HepG2 (cell line): ENCODE data around the gene NMT2. TPM values are rescaled to one million over a fixed set of nuclear protein-coding genes. Genes with fewer than 3 reads are reported as not detected.
A peak's percentile ranks its signal among the peaks of the same experiment; 100 is the strongest.

Source experiments
- HMG20A ChIP-seq: IDR thresholded peaks from 2 replicates; pipeline ENCODE4 v1.6.1; 2016; ENCODE audit warnings: borderline replicate concordance
- HOXA5 ChIP-seq: sonication (generic); formaldehyde crosslinking; IDR thresholded peaks from 2 replicates; pipeline ENCODE4 v1.4.0; 2020; ENCODE audit warnings: missing genetic modification reagents
- KLF12 ChIP-seq: sonication (generic); formaldehyde crosslinking; IDR thresholded peaks from 2 replicates; pipeline ENCODE4 v1.4.0; 2020; ENCODE audit warnings: missing genetic modification reagents, borderline replicate concordance
- NR0B2 ChIP-seq: sonication (generic); formaldehyde crosslinking; IDR thresholded peaks from 2 replicates; pipeline ENCODE4 v1.4.0; 2020; ENCODE audit warnings: mild to moderate bottlenecking, missing genetic modification reagents
- PAX8 ChIP-seq: sonication (generic); formaldehyde crosslinking; IDR thresholded peaks from 2 replicates; pipeline ENCODE4 v1.8.0; 2022; ENCODE audit warnings: mild to moderate bottlenecking, missing genetic modification reagents, borderline replicate concordance
- RORA ChIP-seq: sonication (generic); formaldehyde crosslinking; IDR thresholded peaks from 2 replicates; pipeline ENCODE4 v1.5.0; 2020; ENCODE audit warnings: mild to moderate bottlenecking, missing genetic modification reagents, moderate library complexity
- SALL1 ChIP-seq: sonication (generic); formaldehyde crosslinking; IDR thresholded peaks from 2 replicates; pipeline ENCODE4 v1.8.0; 2022; ENCODE audit warnings: mild to moderate bottlenecking, missing genetic modification reagents
- SIN3A ChIP-seq: IDR thresholded peaks from 2 replicates; pipeline ENCODE4 v1.6.1; 2011; ENCODE audit warnings: low read depth, mild to moderate bottlenecking, control low read depth, low read length, borderline replicate concordance
- SMAD3 ChIP-seq: sonication (generic); formaldehyde crosslinking; IDR thresholded peaks from 2 replicates; pipeline ENCODE4 v1.4.0; 2020; ENCODE audit warnings: missing genetic modification reagents
- SP1 ChIP-seq, 2 experiments: fragments of 450-650 bp in 1 of 2; sonication (generic) in 1 of 2; formaldehyde crosslinking in 1 of 2; IDR thresholded peaks; 2 replicates each; pipeline versions ENCODE4 v1.4.0 to v1.6.1; 2016 to 2020; ENCODE audit warnings: missing genetic modification reagents in 1 of 2
- SP2 ChIP-seq: sonication (generic); formaldehyde crosslinking; IDR thresholded peaks from 2 replicates; pipeline ENCODE4 v1.5.1; 2020; ENCODE audit warnings: mild to moderate bottlenecking, missing genetic modification reagents
- ZNF326 ChIP-seq: sonication (generic); formaldehyde crosslinking; IDR thresholded peaks from 2 replicates; pipeline ENCODE4 v1.4.0; 2020; ENCODE audit warnings: missing genetic modification reagents, borderline replicate concordance
- ZNF784 ChIP-seq: sonication (generic); formaldehyde crosslinking; IDR thresholded peaks from 2 replicates; pipeline ENCODE4 v1.5.1; 2020; ENCODE audit warnings: missing genetic modification reagents, mild to moderate bottlenecking, borderline replicate concordance
- ZNF788 ChIP-seq: sonication (generic); formaldehyde crosslinking; IDR thresholded peaks from 2 replicates; pipeline ENCODE4 v1.5.0; 2020; ENCODE audit warnings: mild to moderate bottlenecking, missing genetic modification reagents, borderline replicate concordance
- polyA plus RNA-seq, 8 experiments: library from polyadenylated mRNA; depleted of rRNA in 3 of 8; stranded (reverse) in 7 of 8; unstranded in 1 of 8; fragments of >200 nt; fragmentation: Illumina TruSeq in 4 of 8; extraction: Trizol in 4 of 8; gene quantifications; 2 replicates each; pipeline versions ENCODE4 v1.2.1 to v1.2.3, GENCODE V29; 2011 to 2016; ENCODE audit warnings: low read depth in 4 of 8, missing spikeins in 1 of 8, mixed read lengths in 1 of 8; ENCODE audit not compliant: insufficient read depth in 1 of 8
- total RNA-seq, 5 experiments: library from RNA; depleted of rRNA; stranded (reverse); fragments of >200 nt; fragmentation: Illumina TruSeq; extraction: Trizol; gene quantifications; 2 replicates each; pipeline ENCODE4 v1.2.3, GENCODE V29; 2016; ENCODE audit warnings: low read depth in 1 of 5
- TF ChIP-seq, protein P1 (sequence below): sonication (generic); formaldehyde crosslinking; IDR thresholded peaks from 2 replicates; pipeline ENCODE4 v1.5.1; 2020; ENCODE audit warnings: missing genetic modification reagents, mild to moderate bottlenecking, borderline replicate concordance
- TF ChIP-seq, protein P2 (sequence below): sonication (generic); formaldehyde crosslinking; IDR thresholded peaks from 2 replicates; pipeline ENCODE4 v1.9.0; 2022; ENCODE audit warnings: missing genetic modification reagents, mild to moderate bottlenecking, borderline replicate concordance
- TF ChIP-seq, protein P3 (sequence below): sonication (generic); formaldehyde crosslinking; IDR thresholded peaks from 2 replicates; pipeline ENCODE4 v1.4.0; 2020; ENCODE audit warnings: missing genetic modification reagents, mild to moderate bottlenecking, borderline replicate concordance
- TF ChIP-seq, protein P4 (sequence below): sonication (generic); formaldehyde crosslinking; IDR thresholded peaks from 2 replicates; pipeline ENCODE4 v1.5.1; 2020; ENCODE audit warnings: missing genetic modification reagents, mild to moderate bottlenecking, borderline replicate concordance

NMT2 gene
- total and polyA plus RNA-seq, 2 of the 13 experiments (the other 11 are each of a cell fraction or from before 2014, with no cell fraction given) = 10.1 to 23.8 TPM

- TF ChIP-seq ZNF784 (CRISPR knock-in tag) (0 out of 2 replicates have a peak, but pooled peaks have one; percentile 42), HOXA5 (no peak), ZNF788 (CRISPR knock-in tag) (no peak), ZNF326 (CRISPR knock-in tag) (no peak), NR0B2 (CRISPR knock-in tag) (peak; percentile 74; the same call in 1 of the 2 replicates), KLF12 (CRISPR knock-in tag) (0 out of 2 replicates have a peak, but pooled peaks have one; percentile 25), PAX8 (CRISPR knock-in tag) (0 out of 2 replicates have a peak, but pooled peaks have one; percentile 53), SALL1 (CRISPR knock-in tag) (peak; percentile 58; the same call in 1 of the 2 replicates), SP1 (IDR thresholded peaks at IDR 0.05) (no peak), SP1 (CRISPR knock-in tag; IDR thresholded peaks at IDR 0.05) (peak; percentile 15; the same call in 1 of the 2 replicates), SMAD3 (CRISPR knock-in tag) (no peak), HMG20A (CRISPR knock-in tag) (no peak), SIN3A (peak; percentile 84; the same call in 1 of the 2 replicates), RORA (CRISPR knock-in tag) (no peak), SP2 (peak; percentile 69)
- TF ChIP-seq, protein P1, sequence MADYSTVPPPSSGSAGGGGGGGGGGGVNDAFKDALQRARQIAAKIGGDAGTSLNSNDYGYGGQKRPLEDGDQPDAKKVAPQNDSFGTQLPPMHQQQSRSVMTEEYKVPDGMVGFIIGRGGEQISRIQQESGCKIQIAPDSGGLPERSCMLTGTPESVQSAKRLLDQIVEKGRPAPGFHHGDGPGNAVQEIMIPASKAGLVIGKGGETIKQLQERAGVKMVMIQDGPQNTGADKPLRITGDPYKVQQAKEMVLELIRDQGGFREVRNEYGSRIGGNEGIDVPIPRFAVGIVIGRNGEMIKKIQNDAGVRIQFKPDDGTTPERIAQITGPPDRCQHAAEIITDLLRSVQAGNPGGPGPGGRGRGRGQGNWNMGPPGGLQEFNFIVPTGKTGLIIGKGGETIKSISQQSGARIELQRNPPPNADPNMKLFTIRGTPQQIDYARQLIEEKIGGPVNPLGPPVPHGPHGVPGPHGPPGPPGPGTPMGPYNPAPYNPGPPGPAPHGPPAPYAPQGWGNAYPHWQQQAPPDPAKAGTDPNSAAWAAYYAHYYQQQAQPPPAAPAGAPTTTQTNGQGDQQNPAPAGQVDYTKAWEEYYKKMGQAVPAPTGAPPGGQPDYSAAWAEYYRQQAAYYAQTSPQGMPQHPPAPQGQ = no peak
- TF ChIP-seq, protein P2, sequence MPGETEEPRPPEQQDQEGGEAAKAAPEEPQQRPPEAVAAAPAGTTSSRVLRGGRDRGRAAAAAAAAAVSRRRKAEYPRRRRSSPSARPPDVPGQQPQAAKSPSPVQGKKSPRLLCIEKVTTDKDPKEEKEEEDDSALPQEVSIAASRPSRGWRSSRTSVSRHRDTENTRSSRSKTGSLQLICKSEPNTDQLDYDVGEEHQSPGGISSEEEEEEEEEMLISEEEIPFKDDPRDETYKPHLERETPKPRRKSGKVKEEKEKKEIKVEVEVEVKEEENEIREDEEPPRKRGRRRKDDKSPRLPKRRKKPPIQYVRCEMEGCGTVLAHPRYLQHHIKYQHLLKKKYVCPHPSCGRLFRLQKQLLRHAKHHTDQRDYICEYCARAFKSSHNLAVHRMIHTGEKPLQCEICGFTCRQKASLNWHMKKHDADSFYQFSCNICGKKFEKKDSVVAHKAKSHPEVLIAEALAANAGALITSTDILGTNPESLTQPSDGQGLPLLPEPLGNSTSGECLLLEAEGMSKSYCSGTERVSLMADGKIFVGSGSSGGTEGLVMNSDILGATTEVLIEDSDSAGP = peak; percentile 61
- TF ChIP-seq, protein P3, sequence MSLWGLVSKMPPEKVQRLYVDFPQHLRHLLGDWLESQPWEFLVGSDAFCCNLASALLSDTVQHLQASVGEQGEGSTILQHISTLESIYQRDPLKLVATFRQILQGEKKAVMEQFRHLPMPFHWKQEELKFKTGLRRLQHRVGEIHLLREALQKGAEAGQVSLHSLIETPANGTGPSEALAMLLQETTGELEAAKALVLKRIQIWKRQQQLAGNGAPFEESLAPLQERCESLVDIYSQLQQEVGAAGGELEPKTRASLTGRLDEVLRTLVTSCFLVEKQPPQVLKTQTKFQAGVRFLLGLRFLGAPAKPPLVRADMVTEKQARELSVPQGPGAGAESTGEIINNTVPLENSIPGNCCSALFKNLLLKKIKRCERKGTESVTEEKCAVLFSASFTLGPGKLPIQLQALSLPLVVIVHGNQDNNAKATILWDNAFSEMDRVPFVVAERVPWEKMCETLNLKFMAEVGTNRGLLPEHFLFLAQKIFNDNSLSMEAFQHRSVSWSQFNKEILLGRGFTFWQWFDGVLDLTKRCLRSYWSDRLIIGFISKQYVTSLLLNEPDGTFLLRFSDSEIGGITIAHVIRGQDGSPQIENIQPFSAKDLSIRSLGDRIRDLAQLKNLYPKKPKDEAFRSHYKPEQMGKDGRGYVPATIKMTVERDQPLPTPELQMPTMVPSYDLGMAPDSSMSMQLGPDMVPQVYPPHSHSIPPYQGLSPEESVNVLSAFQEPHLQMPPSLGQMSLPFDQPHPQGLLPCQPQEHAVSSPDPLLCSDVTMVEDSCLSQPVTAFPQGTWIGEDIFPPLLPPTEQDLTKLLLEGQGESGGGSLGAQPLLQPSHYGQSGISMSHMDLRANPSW (CRISPR knock-in tag) = no peak
- TF ChIP-seq, protein P4, sequence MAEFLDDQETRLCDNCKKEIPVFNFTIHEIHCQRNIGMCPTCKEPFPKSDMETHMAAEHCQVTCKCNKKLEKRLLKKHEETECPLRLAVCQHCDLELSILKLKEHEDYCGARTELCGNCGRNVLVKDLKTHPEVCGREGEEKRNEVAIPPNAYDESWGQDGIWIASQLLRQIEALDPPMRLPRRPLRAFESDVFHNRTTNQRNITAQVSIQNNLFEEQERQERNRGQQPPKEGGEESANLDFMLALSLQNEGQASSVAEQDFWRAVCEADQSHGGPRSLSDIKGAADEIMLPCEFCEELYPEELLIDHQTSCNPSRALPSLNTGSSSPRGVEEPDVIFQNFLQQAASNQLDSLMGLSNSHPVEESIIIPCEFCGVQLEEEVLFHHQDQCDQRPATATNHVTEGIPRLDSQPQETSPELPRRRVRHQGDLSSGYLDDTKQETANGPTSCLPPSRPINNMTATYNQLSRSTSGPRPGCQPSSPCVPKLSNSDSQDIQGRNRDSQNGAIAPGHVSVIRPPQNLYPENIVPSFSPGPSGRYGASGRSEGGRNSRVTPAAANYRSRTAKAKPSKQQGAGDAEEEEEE (CRISPR knock-in tag) = no peak
Observed at GRCh38 chr10:15088428-15089261, 79.8 kb downstream of the NMT2 start, which contains the start of gene ACBD7 (continued).
